Activated gamma-delta T cell (primary cell): ENCODE data around the gene CD46.

Source experiments
- DNase-seq: peaks from one replicate; lab custom pipeline; 2025; lab: John Stamatoyannopoulos, UW

CD46 gene

GRCh38 chr1:207814469-207814868 lies 62.6 kb downstream of the CD46 start:
- DNase-seq: no peak

GRCh38 chr1:207815466-207815865 lies 63.6 kb downstream of the CD46 start:
- DNase-seq: no peak

- DNase-seq: no peak
These were observed 64.0 kb downstream of the CD46 start for GRCh38 chr1:207815913-207816291.

DNA sequence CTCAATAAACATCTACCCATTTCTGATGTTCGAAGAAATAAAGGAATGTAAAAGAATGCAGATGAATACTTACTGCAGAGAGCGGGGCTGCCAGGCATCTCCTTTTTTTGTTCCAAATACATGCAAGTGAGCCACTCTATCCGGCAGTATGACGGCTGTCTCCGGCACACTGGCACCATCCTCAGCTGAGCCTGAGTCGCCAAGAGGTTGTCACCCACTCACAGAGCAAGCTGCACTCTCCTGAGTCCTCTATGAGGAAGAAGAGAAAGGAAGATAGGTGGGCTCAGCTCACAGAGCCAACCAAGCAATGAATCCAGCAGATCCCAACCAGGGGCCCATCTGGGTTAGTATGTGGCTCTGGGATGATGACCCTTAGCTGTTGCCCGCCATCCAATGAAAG lies 65.3 kb downstream of the CD46 start:
- DNase-seq: no peak

DNA sequence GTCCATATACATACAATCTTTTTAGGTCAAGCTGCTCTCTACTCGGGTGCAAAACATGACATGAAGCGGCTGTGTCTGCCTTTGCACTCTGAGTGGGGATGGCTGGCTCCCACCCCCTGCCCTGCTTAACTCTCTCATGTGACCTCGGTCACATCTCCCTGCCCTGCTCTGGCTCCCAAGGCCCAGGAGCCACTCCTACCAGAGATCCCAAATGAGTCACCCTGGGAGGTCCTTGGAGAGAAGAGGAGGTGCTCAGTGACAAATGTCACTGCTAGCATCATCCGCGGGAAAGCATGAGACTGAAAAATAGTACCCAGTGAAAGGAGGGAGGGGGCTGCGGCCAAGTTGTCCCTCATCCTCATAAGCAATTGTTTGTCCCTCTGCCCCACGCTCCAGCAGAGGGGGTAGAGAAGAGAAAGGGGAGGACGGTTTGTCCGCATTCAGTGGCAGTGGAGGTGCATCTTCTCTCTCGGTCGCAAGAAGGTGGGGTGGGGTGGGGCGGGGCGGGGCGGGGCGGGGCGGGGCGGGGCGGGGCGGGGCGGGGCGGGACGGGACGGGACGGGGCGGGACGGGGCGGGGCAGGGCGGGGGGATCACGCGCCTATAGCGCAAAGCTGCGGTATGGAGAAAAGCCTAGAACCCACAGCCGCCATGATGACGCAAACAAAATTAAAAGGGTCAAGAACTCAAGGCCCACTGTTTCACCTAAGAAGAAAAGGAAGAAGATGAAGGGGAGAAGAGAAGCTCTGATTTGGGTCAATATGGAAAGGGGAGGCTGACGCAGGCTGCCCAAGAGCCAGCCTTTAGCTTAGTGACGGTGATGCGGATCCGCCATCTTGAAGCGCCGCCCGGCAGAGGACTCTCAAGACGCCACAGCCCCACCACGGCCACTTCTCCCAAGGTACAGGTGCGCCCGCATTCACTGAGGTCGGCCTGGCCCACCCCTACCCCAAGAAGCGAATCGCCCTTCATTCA lies 66.2 kb downstream of the CD46 start:
- no peak for DNase-seq

DNA sequence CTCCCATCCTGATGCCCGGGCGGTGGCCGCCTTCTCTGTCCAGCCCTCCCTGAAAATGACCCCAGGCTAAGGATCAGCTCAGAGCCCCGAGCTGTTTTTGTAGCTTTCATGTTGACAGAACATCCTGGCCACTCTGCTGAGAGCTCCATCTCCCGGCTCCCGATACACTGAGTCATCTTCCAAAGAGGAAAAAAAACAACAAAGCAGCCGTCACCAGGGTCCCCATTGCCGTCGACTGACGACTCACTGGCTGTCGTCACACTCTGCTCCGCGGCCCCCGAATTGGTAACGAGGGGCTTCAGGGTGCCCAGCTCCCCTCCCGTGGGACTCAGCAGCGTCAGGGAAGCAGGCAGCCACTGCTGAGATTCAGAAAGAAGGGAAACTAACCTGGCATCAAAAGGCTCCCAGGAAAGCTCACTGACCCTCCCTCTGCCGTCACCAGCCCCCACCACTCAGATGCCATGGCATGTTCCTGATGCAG lies 67.2 kb downstream of the CD46 start:
- no peak for DNase-seq

GRCh38 chr1:207820568-207821463 lies 69.0 kb downstream of the CD46 start:
- no peak for DNase-seq

DNA sequence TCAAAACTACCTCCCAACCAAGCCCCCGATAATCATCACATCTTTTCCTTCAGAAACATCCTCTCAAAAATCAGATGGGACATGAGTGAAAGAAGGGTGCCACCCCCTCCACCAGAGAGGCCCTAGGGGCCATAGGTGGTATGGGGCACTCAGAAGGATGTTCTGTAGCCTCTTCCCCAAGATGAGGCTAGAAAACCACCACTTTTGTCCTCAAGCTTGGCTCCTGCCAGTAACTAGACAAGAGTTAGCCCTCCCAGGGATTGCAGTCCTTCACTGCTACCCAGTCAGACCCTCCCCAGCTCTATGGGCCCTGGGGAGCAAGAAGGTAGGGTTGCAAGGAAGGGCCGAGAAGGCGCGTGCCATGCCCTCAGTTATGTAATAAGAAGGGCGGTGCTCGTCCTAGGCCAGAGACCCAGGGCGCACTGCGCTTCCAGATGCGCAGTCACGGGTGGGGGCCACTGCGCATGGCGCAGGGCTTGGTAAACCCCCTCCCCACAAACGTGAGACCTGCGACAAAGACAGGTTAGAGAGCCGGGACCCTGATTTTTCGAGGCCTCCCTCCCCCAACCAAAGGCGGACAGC lies 69.7 kb downstream of the CD46 start:
- DNase-seq: no peak

DNA sequence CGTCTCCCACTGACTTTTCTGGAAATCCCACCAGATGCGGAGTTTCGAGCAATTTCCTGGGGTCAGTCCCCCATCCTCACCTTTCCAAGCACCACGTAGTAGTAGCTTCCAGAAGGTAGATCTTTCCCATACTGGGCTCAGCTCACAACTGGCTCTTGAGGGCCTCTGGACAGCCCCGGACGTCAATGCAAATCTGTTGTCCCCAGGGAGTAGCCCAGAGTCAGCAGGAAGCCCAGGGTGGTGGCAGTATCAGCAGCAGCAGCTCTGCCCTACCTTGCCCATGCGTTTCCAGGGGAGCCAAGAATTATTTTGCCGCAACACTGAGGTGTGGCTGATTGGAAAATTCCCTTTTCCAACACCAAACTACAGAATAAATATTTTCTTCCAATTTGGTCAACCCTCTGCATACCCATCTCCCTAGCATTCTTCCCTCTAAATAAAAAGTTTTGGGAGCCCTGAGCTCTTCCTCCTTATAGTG lies 70.3 kb downstream of the CD46 start:
- no peak for DNase-seq

- DNase-seq: no peak
These were observed 71.0 kb downstream of the CD46 start for GRCh38 chr1:207822602-207823451.

GRCh38 chr1:207823531-207823879 lies 71.7 kb downstream of the CD46 start:
- DNase-seq: no peak

DNA sequence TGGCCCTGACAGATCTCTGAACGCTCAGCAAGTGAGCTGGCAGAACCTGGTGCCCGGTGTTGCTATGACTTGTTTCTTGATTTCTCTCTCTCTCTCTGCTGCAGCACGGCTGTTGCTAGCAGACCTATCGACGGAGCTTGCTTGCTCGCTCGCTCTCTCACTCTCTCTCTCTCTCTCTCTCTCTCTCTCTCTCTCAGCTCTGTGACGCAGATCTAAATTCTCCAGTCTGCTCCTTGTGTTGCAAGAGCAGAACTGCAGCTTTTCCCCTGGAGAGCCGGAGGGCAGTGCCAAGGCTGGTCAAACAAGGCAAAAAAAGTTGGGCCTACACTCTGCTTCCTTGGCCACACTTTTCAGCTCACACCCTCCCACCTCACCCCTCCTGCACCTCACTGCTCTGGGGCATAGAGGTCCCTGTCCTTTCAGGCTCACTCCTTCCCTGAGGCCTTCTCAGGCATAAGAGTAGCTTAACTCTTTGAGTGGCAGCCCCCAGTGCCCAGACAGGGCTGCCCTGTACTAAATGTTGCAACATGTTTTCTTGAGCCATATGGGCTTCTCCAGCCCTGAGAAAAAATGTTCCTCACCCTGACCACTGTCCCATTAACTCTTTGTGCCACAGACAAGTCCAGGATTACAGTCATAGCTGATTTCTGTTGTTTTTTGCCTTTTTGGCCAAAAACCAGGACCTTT lies 72.2 kb downstream of the CD46 start:
- no peak for DNase-seq

DNA sequence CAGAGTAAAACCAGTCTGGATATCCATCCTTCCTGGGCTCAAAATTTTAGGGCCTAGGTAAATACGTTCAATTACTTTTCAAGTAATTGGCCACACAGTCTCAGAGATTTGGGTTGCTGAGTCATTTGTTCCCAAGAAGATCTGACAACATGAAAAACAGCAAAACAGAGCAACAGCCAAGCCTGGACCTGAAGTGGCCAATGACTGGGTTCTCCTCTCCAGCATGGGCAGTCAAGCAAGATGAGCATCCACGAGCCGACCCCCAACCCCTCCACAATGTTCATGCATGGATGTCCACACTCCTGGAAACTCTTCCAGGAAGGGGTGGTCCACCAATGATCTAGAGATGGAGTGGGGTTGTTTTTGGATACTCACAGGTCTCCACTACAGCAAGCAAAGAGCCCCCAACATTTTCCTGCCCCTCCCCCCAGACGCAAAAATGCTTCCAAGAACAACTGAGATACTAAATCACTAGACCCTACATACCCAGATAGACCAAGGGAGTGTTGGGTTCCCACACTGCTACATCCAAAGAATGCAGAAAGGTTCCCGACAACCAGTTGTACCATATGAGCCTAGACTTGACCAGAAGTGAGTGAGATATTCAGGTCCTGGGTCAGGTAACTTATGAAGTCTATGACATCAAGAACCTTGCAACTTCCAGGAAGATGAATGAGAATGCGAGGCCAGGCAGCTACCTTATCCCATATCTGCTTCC lies 73.0 kb downstream of the CD46 start:
- DNase-seq: no peak

GRCh38 chr1:207825409-207825695 lies 73.5 kb downstream of the CD46 start:
- DNase-seq: no peak

DNA sequence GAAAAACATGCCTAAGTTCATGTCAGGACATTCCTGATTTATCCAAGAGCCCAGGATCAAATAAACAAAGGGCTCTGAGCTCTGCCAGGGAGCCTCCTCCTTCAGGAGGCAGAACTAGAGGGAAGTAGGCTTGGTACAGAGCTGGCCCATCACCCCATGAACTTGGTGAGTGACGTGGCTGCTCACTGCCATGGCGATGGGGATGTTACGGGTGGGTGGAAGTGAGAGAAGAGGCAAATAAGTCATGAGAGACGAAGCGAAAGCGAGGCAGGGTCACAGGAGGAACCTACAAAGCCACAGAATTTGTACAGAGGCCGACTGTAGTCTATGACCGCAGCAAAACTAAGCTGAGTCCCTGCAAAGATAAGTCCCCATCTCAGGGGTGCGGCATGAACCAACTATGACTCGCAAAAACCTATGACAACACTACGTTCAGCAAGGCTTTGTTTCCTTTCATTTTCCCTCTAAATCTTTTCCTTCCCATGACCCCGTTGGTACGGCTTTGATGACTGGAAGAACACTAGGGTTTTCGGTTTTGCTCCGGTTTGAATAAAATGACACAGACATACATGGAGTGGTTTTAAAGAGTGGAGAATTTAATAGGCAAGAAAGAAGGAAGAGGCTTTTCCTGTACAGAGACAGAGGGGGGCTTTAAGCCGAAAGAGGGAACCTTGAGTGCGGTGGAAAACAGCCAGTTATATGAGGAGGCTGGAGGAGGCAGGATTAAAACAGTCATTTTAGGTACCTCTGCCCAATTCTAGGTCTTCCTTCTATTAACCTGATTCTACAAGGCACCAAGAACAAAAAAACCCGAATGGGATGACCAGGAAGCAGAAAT lies 74.1 kb downstream of the CD46 start:
- DNase-seq: no peak

DNA sequence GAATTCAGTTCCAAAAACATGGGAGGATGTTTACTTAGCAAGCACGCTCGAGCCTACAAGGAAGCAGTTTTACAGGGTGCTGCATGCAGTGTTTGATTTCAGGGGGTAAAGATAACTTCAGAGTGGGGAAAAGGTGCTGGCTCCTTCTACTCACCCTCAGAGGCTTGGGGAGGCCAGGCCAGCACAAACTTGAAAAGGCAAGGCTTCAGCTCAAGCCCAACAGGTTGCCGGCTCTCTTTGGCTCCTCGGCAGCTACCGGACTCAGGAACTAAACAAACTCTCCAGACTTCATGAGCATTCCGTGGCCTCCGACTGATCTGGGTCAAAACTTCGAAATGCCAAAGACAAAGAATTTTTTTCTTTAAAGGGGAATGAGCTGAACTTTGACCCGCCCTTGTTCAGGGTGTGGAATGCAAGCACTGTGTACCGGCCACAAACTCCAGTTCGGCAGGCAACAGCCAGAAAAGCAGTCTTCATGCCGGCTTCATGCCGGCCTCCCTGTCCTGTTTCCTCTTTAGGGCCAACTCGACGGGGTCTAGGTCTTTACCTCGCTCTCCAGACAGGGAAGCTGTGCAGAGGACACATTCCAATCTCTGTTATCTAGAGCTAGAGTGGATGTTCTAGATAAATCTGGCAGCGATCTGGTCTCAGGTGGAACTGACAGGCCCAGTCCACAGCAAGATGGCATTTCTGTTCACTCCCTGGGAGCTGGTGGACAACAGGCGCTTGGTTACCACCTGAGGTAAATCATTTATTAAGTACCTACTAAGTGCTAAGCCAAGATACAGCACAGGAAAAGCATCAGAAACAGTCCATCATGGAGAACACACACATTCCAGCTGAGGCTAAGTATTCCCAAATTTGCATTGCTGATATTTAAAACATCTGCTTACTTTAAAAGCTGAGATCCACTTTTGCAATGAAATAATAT lies 75.0 kb downstream of the CD46 start:
- no peak for DNase-seq

DNA sequence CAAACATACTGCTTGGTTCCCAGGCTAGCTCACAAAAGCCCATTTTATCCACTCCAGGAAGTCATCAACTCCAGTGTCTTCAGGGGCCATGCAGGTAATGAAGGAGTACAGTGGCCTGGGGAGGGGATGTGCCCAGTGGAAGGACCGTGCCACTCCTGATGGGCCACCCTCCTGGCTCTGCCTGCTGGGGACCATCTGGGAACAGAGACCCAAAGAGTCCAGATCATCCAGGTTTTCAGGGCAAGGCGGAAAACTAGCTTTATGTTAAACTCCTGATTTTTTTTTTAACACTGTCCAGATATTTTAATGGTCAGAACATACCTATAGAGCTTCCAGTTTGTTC lies 75.6 kb downstream of the CD46 start:
- no peak for DNase-seq

DNA sequence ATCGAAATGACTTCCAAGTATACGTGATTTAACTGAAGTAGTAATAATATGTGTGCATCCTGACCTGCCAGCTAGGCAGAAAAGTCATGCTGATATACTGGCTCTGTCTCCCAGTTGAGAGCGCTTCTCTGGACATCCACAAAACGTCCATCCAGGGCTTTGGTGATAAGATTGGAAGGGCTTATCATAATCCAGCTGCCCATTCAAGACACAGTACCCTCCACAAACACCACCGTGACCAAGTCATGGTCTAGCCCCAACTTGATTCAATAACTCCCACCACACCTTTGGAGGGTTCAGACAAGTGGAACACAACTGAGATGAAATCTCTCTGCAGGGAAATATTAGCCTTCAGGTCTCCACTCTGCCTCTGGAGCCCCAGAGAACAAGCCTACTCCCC lies 76.2 kb downstream of the CD46 start:
- no peak for DNase-seq
